HG03108 (cell line): Measurements from ENCODE around the gene HTR2A.

Source experiments
- ATAC-seq: cut with Tn5 transposase; IDR thresholded peaks from one replicate; pipeline ENCODE4 v1.9.1; 2021; ENCODE audit warnings: moderate library complexity; ENCODE audit not compliant: unreplicated experiment

The HTR2A gene

DNA sequence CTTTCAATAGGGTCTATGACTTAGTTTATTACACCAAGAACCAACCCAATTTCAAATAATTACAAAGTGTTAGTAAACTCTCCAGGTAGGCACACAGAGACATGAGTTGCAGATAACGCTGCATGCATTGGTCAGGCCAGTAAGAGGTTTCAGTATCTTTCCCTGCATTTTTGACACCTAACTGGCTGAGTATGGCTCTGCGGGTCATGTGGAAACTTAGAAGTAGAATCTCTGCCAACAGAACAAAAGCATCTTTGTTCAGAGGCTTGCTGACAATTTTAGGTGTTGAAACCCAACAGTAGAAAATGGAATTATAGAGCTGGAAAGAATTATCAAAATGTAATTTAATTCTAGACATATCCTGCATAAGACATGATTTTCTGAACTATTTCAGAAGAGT is 25.3 kb downstream of the HTR2A start:
- no peak for ATAC-seq

DNA sequence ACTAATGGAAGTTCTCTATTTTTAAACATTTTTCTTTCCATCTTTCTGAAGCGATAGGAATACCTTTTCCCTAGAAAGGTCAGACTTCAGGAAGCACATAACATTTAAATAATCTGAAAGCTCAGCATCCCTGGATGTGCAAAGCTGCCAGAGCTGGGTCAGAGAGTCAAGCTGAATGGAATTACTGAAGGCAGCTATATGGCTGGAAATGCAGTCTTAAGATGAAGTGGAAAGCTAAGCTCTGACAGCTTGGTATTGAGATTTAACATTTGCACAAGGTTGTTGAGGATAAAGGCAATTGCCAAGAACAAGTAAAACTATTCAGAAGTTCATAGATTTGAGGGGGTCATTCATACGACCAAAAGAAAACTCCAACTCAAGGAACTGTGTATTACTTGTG is 28.8 kb downstream of the HTR2A start:
- ATAC-seq: no peak

DNA sequence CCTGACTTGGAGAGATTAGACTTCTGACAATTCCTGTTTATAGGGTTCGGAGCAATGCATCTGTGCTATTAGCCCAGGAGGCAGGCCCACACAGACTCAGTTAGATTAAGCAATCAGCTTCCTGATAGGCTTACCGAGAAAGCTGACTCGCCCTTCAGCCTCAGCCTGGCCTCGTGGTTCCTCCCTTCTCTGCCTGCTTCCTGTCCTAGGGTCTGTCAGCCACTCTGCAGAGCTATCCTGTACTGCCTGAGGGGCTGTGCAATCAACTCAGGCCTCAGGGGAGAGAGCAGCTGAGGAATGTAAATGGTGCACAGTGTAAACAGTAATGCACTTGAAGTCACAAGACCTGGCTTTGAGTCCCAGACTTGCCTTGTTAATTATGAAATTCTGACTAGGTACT is 30.7 kb downstream of the HTR2A start:
- ATAC-seq: no peak

DNA sequence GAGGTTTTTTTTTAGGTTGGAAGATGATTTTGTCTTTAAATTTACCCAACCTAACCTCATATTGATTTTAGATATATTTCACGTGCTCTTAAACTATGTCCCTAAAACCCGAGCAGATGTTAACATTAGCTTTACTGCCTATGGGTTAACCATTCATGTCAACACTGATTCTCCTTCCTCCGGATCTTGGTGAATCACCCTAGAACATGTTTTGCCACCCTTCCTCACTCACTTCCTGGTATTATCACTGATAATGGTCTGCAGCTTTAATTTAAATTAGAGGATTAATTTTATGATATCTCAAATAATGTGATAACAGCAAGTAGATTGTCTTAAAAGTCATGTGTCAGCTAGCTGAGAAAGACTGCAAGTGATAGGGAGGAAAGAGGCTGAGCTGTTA is 31.9 kb downstream of the HTR2A start:
- no peak for ATAC-seq

DNA sequence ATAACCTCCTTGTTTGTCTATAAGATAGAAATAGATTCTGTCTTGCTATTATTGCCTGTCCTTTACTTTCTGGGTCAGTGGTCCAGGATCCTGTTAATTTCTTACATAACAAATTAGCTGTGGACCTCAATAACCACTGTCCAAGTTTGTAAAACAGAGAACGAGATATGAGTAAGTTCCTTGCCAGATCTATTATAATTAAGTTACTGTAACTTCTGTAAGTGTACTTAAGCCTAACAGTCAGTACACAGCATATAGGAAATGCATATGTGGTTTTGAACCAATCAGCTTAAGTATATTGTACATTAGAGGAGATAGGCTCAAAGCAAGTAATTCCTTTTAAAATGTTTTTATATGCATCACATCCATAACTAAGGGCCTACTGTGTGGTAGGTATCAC is 34.9 kb downstream of the HTR2A start:
- no peak for ATAC-seq

DNA sequence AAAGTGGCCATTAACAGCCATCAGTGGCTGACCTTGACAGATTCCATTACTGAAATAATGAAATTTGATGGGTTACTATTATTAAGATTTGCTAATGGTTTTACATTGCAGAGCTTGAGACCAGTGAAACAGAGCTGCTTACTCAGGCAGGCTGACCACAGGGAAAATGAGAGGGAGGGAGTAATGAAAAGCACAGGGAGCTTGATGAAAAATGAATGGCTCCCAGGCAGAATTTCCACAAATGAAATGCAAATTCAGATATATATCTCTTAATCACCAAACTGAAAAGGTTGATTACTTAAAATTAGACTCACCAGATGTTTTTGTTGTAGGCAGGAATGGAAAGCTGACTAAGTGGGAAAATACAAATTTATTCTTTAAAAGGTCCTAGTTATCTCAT is 36.1 kb downstream of the HTR2A start:
- ATAC-seq: no peak

DNA sequence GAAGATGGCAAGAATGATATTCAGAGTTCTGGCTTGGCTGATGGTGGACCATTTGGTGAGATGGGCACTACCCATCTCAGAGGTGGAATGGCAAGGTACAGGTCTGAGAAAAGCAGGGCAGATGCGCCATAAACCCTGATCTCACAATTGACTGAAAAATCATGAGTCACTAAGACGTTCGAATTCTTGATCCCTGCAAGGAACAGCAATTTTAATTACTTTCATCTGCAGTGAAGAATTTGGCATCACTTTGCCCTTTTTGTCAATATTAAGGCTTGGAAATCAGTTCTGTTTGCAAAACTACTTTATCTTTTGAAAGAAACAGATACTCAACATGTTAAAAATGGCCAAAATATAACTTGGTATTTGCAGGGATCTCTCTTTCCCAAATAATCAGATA is 38.1 kb downstream of the HTR2A start:
- no peak for ATAC-seq

DNA sequence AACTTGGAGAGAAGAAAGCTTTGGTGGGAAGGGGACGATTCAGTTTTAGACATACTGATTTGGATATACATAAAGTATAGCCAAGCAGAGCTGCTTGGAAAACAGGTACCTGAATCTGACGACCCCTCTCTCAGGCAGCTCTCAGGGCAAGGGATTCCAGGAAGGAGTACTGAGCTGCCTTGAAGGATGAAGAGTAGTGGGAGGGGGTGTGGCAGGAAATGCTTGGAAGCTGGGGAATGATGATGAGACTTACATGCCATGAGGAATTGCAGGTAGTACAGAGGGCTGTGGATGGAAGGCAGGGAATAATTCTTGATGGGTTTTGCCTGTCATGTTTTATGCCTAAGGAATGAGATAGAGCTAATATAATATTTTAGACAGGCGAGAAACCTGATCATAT is 38.7 kb downstream of the HTR2A start:
- ATAC-seq: no peak

DNA sequence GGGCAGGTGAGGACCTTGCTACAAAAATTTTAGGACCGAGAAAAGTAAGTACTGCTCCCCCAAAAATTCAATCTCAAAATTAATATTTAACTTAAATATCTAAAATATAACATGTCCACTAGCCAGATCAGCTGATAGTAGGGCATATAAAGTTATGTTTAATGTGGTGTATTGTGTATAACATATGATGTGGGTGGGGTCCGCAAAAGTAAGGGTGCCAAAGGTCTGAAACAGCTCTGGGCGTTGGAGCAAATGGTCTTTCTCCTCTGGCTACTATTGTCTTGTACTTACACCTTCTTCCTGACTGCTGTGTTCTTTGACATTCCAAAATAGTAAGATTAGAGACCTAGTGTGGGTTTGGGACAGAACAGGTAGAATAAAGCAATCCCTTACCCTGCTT is 41.2 kb downstream of the HTR2A start:
- ATAC-seq: no peak

DNA sequence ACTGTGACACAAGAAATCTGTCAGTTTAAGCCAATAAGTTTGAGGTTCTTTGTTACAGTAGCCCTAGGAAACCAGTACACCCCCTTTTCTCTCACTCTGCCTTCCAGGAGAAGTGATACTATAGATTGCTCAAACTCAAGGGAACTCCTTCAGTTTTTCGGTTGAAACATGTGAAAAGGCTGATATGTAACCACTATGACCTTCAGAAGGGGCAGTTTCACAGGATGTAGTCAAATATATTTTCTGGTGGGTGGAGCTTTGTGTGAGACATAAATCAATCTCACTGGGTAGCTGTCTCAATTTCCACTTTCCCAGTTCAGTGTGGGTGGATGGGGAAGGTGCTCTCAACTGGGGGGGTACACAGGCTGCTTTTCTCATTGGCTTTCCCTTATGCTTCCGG is 41.7 kb downstream of the HTR2A start:
- no peak for ATAC-seq

DNA sequence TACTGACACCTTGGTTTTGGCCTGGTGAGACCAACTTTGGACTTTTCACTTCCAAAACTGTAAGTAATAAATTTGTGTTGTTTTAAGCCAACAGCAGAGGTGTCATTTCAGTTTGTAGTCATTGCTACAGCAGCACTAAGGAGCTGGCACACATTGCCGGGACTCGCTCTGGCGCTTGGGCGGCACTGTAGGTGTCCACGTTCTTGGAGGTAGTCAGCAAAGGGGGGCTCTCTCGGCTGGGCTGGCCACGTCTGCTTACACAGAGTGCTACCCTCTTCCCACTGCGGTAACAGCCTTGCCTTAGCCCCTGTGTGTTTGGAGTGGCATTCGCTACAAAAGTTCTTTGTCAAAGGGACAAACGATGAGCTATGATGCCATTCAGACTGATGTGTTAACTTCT is 44.7 kb downstream of the HTR2A start:
- ATAC-seq: no peak

DNA sequence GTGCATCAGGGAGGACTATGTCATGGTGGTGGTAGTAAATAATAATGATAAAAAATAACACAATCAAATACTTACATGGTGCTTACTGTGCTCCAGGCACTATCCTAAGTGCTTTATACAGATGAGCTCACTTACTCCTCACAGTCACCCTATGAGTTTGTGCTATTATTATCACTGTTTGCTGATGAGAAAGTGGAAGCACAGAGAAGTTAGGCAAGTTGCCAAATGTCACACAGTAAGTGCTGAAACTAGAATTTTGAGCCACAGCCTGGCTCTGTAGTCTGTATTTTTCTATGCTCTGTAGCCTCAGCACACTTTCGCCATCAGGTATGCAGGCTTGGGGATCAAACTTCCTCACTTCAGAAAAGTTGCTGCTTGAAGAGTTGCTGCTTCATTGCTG is 46.6 kb downstream of the HTR2A start:
- ATAC-seq: no peak

DNA sequence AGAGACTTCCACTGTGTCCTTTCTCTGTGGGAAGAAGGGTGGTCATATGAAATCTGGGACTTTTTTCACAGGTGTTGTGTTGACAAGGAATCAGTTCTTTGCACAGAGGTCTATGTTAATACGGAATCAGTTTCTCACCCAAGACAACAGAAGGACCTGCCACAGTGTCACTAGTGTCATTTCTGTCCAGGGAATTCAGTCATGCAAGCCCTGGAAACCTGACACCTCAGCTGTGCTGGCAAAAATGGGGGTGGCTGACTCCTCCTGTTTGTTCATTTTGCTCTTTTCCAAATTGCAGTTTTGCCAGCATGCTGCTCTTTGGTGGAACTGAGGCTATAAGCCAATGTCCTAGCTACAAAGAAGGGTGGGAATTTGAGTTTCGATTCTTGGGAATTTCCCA is 50.1 kb downstream of the HTR2A start:
- ATAC-seq: no peak

DNA sequence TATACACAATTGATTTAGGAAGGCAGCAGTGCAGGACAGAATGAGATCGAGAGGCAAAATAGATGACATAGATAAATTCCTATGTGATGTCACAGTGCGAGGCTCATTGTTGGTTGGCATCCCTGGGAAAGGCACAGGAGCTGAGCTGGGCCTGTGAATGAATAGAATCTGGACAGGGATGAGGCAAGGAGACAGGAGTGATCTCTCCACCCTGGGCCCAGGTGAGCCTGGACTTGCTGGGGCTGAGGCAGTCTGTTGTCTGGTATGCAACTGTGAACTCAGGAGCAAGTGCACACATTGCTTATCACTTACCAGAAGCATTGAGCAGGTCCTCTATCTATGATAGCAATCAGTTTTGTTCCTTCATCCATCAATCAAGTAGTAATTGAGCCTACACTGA is 51.7 kb downstream of the HTR2A start:
- ATAC-seq: no peak

DNA sequence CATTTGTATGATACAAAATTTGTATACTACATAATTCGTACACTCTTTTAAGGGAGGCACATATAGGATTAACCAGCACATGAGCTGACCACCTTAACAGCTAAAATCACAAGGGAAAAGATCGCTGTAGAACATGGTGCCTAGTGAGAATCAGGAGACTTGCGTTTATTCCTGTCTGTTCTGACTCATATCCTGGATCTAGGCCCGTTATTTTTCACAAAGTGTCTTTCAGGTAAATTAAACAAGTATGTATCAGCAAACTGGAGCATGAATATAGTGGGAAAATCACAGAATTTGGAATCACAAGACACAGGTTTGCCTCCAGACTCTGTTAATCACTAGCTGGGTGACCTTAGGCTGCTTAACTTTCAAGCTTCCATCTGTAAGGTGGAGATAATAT is 52.4 kb downstream of the HTR2A start:
- ATAC-seq: no peak

DNA sequence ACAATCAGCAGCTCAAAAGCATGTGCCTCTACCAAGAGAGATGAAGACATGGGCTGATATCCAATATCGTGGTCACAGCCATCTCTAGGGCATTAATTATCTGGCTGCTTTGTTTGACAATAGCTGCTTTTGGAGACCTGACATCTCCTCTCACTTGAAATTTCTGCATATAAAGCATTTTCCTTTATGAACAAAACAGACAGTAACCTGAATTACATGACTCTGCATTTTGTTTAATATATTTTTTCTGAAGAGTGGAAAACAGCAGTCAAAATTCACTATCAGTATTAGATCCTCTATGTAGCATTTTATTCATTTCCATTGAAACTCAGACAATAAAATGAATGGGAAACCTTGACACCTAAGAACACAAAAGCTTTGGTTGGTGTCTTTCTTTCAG is 57.5 kb downstream of the HTR2A start:
- ATAC-seq: no peak

DNA sequence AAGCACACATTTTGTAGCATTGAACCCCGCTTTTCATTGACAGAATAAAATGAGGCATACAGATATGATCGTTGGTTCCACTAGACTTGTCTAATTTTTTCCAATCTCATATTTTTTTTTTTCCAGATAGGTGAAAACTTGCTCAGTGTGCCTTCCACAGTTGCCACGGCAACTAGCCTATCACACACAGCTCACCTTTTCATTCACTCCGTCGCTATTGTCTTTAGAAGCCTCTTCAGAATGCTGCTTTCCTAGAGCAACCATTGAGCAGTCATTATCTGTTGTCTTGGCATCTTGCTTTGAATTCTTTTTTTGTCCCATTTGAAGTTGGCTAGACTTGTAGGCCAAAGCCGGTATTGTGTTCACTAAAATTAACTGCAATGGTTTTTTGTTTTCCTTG is 62.2 kb downstream of the HTR2A start:
- no peak for ATAC-seq

DNA sequence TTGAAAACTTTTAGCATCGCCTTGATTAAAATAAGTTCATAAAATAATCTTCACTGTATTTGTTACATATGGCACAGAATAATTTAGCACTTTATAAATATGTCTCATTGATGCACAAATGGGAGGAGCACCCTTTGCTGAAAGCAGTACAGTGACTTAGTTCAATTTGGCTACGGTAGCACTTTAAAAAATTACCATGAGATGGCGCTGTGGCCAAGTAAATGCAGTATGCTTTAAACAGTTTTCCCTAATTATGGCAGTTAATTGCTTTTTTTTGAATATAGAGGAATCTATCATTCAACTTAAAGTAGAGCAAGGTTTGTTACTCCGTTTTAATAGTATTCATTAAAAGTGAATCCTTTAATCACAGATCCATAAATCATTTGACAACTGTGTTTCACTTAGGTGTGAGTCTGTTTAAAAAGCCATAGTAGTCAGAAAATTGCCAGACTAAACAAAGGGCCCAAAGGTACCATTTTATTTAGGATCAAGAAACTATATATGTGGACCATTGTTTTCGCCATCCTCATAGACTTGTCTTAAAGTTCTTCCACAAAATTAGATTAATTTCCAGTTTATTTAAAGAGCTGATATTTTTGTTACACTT is 65.2 kb downstream of the HTR2A start:
- ATAC-seq: no peak

DNA sequence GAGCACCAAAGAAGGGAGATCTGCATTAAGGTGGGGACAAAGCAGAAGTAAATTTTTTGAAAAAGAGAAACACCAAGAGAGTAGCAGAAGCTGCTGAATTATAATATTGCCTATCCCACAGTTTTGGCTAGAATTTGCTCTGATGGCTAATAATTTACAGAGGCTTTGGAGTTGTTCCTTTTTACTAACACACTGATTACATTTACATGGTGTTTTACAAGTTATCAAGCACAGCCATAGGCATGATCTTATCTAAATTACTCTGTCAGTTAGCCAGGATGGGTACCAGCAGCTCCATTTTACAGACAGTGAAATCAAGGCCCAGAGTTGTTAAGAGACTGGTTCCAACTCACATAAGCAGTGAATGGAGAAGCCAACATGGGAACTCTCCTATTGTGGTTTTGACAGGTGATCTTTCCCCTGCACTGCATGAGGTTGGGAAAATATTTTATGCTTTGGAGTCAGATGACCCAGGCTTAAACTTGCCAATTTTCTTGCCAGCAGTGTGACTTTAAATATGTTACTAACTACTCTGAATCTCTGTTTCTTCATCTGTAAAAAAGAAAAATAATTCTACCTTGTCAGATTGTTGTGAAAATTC is 66.3 kb downstream of the HTR2A start:
- no peak for ATAC-seq

DNA sequence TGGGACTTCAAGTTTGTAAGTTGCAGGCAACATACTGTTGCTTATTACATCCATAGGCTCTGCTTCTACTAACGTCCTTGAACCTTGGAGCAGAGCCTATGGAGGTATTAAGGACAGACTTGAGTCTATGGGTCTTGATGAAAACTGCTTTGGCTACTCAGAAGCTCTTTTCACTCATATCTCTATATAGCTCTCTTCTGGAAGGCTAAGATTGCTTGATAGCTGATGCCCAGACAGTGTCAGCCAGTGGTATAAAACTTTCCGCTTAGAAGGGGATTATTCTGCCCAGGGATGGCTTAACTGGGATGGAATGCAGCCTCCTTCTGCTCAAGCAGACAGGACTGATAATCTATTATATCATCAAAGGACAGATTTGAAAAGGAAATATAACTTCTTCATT is 74.3 kb downstream of the HTR2A start:
- ATAC-seq: no peak

DNA sequence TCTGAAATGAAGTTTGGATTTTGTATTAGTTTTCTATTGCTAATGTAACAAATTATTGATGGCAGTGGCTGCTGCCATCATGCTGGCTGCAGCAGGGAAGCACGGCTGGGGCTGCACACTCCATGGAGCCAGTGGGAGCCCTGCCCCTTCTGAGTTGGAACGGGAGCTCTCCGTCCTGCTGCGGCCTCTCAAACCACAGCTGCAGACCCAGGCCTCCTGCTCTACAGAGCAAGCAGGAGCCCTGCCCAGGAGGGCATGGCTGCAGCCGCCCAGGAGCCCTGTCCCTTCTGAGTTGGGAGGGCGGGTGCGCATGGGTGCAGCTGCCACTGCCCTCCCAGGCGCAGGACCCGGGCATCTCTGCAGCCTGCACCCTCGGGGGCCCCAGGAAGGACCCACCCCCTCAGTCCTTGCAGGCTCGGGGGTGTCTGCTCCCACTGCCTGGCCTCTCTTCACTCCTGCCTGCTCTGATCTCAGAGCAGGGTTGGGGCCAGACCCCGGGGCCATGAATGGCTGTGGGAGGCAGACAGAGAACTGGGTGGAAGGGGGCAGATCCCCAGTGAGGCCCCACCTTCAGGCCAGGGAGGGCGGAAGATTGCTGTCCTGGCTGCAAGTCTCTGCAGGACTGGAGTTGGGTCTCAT is 78.9 kb downstream of the HTR2A start:
- ATAC-seq: no peak

DNA sequence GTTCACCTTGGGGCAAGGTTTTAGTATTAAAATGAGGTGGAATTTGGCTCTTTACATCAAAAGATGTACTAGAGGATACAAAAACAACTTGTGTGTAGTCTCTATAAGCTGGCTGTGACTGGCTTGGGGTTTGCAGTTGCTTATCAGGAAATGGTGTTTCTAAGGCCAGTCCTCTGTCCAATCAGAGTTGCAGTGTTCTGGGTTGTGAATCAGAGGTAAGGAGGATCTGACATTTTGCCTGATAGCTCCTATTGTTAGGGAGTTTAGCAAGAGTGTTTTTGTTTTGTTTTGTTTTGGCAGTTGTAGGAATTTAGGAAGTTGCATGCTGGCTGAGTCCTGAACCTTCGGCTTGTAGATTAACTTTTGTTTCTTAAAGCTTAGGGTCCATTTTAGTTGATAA is 79.8 kb downstream of the HTR2A start:
- ATAC-seq: no peak

DNA sequence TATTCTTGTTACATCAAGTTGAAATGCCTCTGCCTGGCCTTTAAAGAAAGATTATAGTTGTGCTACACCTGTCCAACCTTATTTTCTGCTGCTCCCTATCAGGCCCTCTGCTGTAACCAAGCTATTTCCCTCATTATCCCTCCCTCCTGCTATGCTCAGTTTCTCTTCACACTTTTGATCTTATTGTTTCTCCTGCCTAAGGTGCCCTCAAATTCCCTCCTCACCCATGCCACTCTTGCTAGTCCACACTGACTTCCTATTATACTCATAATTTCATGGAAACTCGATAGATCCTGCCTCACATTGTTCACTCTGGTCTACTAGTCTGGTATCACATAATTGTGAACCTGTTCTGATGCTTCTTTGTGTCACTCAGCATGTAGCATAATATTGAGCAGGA is 80.5 kb downstream of the HTR2A start:
- ATAC-seq: no peak
